Posterior cingulate gyrus (tissue), 11 donors: ENCODE data around the gene LIN9.
"Not testable (repeated sequence)": the region's sequence is repeated elsewhere in the genome, so short reads cannot be mapped to it uniquely, and the experiment has no call there.

Experiments used
- DNase-seq, 10 donors: peaks; one replicate each; pipeline versions ENCODE4 v3.0.0 to v3.0.0-alpha.2; 2020 to 2021; ENCODE audit warnings: mixed read lengths in 3 of 10
- intact Hi-C: fragments of 100-400 bp; cut with DNase I; formaldehyde crosslinking; loops from one replicate; pipeline ENCODE4 v1.15.1; 2023

Gene LIN9

DNA sequence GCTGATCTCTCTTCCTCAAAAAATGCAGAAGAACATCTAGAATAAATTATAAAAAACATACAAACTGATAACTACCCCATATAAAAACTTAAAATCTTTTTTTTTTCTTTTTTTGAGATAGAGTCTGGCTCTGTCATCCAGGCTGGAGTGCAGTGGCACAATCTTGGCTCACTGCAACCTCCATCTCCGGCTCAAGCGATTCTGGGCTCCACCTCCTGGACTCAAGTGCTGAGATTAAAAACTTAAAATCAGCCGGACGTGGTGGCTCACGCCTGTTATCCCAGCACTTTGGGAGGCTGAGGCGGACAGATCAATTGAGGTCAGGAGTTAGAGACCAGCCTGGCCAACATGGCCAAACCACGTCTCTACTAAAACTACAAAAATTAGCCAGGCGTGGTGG lies 31.1 kb downstream of the LIN9 start:
- no peak for DNase-seq
- intact Hi-C loops = no loop called here

DNA sequence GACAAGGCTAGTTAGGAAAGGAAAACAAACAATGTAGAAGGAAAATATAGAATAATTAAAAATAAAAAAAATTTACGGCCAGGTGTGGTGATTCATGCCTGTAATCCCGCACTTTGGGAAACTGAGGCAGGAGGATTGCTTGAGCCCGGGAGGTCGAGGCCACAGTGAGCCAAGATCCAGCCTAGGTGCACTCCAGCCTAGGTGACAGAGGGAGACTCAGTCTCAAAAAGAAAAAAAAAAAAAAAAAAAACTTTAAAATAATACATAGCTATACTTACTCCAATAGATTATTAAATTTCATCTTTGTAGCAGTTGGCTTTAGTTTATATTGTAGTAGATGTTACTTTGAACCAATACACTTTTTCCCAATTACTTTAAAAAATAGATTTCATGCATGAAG lies 32.0 kb downstream of the LIN9 start:
- no peak for DNase-seq
- intact Hi-C loops = no loop called here

DNA sequence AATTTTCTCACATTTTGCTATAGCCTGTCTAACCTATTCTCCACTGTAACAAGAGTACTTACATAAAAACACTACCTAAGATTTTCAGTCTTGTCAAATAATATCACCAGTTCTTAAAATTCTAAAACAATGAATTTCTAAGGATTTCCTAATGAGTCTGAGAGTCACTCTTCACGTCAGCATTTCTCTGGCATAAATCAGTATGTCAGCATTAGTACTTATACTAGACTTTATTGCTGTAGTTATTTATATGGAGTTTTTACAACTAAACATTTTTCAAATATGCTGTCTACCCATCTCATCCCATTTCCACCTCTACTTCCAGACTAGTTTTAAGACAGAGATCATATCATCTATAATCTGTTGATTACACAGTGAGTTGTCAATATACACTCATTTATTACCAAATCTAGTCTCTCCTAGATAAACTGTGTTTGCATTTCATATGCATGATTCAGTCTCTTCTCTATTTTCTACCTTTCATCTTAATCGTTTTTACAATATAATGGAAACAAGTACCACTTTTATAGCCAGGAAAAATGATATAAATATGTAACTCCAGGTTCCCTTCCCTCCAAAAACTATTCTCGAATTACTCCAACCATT lies 32.8 kb downstream of the LIN9 start:
- no peak for DNase-seq

DNA sequence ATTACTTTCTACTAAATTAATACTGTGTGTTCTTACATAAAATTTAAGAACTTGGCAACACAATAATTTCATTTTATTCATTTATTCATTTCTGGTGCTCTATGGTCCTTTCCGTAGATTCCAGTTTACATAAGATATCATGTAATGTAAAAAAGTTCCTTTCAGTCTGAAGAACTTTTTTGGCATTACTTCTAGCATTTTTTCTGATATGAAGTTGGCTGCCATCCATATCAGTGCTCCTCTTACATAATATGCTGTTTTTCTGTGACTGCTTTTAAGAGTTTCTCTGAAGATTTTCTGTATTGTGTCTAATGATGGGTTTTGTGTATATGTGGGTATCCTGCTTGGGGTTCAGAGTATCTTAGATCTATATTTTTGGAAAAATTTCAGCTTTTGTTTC lies 34.8 kb downstream of the LIN9 start:
- no peak for DNase-seq
- intact Hi-C loops = no loop called here

More for the DNA sequence above, 32.8 kb downstream of the LIN9 start:
- intact Hi-C loops = no loop called here

DNA sequence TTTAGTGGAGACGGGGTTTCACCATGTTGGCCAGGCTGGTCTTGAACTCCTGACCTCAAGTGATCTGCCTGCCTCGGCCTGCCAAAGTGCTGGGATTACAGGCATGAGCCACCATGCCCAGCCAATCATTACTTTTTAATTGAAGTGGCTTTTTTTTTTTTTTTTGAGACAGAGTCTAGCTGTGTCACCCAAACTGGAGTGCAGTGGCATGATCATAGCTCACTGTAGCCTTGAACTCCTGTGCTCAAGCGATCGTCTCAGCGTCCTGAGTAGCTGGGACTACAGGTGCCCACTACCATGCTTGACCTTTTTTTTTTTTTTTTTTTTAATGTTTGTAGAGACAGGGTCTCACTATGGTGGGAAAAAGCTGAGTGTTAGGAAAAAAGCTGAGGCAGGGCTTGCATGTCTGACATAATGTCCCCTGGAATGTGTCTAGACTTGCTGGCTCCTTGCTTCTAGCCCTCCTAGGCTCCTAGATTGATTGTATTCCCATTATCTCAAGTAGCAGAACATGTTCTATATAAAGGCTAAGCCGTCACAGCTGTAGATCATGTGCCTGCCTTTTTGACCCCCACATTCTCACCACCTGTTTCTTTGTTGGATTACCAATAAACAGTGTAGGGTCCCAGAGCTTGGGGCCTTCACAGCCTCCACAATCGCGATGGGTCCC lies 36.6 kb downstream of the LIN9 start:
- intact Hi-C loops = not testable (repeated sequence)

DNA sequence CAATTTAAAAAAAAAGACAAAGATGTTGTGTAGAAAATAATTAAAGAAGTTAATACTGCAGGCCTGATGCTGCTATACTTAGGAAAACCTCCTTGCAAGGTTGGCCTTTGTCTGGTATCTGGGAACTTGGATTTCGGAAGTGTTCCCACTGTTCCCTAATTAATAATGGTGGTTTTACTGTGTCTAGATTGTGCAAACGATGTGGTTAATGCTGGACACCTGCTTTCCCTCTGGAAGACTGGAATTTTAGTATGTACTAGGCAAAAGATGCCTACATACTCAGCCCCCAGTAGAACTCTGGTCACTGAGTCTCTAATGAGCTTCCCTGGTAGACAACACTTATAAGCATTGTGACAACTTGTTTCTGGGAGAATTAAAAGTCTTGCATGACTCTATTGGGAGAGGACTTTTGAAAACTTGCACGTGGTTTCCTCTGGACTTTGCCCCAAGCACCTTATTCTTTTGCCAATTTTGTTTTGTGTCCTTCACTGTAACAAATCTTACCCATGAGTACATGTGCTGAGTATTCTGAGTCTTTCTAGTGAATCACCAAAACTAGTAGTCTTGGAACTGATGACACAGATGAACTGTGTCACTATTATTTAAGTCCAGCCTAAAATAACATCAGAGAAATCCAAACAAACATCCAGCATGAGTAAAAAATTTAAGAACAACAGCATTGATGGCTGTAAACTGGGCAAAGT lies 40.4 kb downstream of the LIN9 start:
- no peak for DNase-seq
- intact Hi-C loops = no loop called here

More for the DNA sequence above, 36.6 kb downstream of the LIN9 start:
- DNase-seq = not testable (repeated sequence)

DNA sequence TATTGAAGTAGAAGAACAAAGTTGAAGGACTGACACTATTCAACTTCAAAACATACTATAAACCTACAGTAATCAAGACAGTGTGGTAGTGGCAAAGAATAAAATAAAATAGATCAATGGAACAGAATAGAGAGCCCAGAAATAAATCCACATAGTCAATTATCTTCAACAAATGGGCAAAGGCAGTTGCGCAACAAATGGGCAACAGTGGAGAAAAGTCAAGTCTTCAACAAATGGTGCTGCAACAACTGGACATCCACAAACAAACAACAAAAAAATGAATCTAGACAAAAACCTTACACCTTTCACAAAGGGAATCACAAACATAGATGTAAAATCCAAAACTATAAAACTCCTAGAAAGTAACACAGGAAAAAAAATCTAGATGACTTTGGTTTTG lies 47.1 kb downstream of the LIN9 start:
- intact Hi-C loops = no loop called here
- no peak for DNase-seq

DNA sequence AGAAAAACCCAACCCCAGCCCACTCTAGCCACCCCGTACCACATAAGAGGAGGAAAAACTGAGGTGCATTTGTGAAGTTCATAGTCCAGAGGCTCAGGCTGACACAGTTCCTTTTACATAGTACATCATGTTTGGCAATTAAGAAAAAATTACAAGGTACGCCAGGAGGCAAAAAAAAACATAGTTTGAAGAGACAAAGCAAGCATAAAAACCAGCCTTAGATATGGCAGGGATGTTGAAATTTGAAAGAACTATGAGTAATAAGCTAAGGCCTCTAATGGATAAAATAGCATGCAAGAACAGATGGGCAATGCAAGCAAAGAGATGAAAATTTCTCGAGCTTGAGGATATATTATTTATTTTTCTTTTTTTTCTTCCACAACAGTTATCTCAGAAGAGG lies 53.6 kb downstream of the LIN9 start:
- DNase-seq = no peak
- intact Hi-C loops = no loop called here

DNA sequence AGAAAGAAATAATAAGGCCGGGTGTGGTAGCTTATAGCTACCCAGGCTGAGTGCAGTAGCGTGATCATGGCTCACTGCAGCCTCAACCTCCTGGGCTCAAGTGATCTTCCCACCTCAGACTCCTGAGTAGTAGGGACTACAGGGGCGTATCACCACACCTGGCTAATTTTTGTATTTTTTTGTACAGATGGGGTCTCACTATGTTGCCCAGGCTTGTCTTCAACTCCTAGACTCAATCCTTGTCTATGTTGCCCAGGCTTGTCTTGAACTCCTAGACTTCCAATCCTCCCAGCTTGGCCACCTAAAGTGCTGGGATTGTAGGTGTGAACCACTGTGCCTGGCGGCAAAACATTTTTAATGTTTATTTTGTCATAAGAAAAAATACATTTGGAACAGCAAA lies 55.0 kb downstream of the LIN9 start:
- no peak for DNase-seq
- intact Hi-C loops = no loop called here

DNA sequence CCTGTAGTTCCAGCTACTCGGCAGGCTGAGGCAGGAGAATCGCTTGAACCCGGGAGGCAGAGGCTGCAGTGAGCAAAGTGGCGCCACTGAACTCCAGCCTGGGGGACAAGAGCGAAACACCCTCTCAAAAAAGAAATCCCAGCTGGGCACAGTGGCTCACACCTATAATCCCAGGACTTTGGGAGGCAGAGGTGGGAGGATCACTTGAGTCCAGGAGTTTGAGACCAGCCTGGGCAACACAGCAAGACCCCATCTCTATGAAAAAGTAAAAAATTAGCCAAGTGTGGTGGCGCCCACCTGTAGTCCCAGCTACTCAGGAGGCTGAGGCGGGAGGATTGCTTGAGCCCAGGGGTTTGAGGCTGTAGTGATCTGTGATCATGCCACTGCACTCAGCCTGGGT lies 56.1 kb downstream of the LIN9 start:
- intact Hi-C loops = not testable (repeated sequence)

DNA sequence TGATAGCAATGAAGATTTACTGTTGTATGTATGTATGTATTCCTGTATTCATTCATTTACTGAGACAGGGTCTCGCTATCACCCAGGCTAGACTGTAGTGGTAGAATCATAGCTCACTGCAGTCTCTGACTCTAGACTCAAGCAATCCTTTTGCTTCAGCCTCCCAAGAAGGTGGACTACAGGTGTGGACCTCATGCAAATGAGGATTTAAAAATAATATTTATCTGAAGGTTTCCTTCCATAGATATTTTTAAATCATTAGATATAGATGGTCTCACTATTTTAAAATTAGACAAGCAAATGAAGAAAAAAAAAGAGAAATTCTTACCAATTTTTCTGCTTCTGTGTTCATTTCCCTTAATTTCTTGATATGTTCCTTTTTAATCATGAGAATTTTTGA lies 58.5 kb downstream of the LIN9 start:
- intact Hi-C loops = no loop called here
- DNase-seq = no peak

More for the DNA sequence above, 56.1 kb downstream of the LIN9 start:
- not testable (repeated sequence) for DNase-seq

DNA sequence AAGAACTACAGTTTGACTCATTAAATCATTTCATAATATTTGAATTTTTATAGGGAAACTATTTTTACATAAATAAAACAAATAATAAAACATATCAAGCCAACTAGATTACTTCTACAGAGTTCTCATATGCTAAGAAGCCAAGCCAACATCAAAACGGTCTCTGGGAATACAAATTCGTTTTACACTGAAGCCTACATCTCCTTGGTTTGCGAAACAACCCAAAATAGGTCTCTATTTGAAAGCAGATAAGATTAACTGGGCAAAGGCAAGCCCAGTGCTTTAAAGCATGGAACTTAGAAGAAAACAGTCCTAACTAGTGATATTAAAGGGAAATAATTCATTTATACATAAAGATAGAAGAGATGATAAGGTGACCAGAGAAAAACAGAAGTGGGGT lies 60.2 kb downstream of the LIN9 start:
- DNase-seq = no peak
- intact Hi-C loops = no loop called here

DNA sequence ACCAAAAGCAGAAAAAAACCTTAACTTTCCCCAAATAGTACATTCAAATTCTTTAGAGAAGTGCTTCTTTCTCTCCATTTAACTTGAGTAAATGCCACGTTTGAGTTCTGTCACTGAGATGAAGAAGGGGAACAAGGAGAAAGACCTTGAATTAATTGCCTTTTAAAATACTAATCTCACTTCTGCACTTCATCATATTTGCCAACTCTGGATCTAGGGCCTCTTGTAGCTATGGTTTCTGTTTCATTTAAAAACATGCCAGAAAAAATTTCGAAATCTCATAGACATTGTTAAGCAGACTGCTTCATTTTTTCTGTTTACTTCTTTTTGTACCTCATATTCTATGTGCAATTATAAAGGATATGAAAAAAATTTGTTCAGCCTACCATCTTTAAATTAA lies 60.9 kb downstream of the LIN9 start:
- intact Hi-C loops = no loop called here

DNA sequence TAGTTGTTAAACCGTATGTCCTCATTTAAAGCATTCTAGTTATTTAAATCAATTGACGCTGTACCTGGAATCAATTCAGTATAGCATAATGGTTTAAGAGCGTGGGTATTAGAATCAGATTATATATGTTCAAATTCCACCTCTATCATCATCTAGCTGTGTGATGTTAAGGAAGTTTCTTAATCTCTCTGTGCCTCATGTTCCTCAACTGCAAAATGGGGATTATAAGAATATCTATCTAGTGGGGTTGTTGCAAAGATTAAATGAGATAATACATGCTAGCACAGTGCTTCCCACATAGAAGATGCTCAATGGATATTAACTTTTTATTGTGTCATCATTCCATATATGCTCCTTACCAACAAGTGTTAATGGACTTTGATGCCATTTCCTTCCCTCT lies 69.5 kb downstream of the LIN9 start:
- DNase-seq = no peak
- intact Hi-C loops = no loop called here

More for the DNA sequence above, 60.9 kb downstream of the LIN9 start:
- no peak for DNase-seq

DNA sequence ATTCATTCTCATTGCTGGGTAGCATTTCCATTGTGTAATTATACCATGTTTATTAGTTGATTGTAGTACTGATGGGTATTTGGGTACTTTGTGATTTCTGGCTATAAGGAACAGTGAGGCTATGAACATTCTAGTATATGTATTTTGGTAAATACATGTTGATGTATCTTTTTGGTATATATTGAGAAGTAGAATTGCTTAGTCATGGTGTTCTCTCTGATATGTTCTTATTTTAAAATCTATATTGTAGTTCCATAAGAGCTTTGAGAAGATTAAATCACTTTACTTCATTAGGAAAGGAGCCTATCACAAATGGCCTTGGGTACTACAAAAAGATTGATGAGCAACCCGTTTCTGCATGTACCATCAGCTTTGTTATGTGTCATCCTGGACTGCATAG lies 72.1 kb downstream of the LIN9 start:
- no peak for DNase-seq
- intact Hi-C loops = no loop called here

DNA sequence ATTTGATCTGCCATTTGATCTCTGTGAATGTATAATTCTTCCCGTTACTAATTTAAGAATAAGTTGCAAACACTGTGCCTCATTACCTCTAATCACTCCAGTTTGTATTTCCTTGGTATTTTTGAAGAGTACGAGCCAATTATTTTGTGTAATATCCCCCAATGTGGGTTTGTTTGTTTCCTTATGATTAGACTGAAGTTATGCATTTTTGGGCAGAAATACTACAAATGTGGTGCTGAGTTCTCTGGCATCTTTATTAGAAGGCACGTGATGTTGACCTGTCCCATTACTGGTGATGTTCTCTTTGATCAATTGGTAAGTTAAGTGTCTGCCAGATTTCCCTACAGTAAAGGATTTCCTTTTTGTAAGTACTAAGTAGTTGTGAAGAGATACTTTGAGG lies 75.2 kb downstream of the LIN9 start:
- intact Hi-C loops = no loop called here
- no peak for DNase-seq

DNA sequence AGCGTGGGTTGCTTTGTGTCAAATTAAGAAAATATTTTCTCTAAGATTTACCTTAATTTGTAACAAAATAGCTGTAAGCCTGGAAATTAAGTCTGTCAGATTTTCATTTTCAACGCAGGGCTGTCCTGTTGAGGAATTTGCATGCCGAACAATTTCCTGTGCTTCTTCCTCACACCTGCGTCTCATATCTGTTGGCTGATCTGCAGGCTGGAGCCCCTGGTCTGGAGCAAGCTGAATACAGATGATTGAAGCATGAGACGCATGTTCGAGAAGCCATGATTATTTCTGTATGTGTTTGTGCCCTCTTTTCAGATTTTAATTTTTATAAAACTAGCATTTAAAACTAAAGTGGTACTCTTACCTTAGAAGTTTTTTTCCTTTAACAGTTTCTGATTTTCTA lies 75.7 kb downstream of the LIN9 start:
- no peak for DNase-seq

DNA sequence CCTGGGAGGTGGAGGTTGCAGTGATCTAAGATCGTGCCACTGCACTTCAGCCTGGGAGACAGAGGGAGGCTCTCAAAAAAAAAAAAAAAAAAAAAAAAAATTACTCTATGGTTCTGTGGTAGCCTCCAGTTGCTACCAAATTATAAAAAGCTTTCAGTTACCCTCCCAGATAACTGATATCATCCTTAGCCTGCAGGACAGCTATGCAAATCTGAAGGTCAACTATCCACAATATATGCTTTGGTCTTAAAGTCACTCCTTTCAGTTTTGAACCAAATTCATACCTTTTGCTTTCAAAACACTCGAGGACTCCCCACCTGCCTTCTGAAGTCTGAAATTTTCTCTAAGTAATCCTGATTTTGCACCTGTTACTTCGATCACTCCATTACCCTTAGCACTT lies 82.4 kb downstream of the LIN9 start:
- DNase-seq = no peak
- intact Hi-C loops = no loop called here

More for the DNA sequence above, 75.7 kb downstream of the LIN9 start:
- intact Hi-C loops = no loop called here

DNA sequence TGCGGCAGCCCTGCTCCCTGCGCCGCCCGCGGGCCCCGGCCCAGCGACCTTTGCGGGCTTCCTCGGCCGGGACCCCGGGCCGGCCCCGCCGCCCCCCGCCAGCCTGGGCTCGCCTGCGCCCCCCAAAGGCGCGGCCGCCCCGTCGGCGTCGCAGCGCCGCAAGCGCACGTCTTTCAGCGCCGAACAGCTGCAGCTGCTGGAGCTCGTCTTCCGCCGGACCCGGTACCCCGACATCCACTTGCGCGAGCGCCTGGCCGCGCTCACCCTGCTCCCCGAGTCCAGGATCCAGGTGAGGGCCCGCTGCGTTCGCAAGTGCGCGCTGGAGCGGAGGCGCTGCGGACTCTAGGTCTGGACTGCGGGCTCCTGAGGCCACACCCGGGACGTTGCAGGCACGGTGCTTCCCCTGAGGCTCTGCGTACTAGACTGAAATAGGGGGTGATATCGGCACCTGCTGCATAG lies 85.1 kb downstream of the LIN9 start:
- intact Hi-C loops = loop anchor here (2.0 kb wide), 1 partner anchor 67 kb away; no protein-coding TSS in a partner anchor
- no peak for DNase-seq

DNA sequence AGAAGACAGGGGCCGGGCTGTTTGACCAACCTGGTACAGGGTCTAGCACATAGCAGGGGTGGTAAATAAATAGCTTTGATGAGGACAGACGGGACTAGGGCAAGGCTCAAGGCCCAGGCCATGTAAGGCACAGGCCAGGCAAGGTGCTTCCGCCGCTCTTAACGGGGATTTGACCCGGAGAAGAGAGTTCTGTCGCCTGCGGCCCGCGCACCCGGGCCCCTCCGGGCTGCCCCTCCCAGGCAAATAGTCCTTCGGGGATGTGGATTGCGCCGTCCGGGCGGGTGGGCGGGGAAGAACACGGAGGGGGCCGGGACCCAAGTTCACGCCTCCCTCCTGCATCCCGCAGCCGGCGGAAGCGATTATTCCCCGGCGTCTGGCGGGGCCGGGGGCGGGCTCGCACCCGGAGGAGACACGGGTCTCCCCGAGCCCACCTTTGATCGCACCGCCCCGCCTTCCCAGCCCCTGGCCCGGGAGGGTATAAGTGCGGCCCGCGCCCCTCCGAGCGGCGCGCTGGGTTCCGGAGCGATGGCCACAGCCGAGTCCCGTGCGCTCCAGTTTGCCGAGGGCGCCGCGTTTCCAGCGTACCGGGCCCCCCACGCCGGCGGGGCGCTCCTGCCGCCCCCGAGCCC lies 85.7 kb downstream of the LIN9 start, which contains the start of gene MIXL1:
Gene MIXL1, plus strand, starts transcription at position 508 of the 629 bp plus-strand sequence. Its CDS starts 18 bp downstream, at position 526.
- intact Hi-C loops = loop anchor here (2.0 kb wide), 1 partner anchor 68 kb away; no protein-coding TSS in a partner anchor
- no peak for DNase-seq

DNA sequence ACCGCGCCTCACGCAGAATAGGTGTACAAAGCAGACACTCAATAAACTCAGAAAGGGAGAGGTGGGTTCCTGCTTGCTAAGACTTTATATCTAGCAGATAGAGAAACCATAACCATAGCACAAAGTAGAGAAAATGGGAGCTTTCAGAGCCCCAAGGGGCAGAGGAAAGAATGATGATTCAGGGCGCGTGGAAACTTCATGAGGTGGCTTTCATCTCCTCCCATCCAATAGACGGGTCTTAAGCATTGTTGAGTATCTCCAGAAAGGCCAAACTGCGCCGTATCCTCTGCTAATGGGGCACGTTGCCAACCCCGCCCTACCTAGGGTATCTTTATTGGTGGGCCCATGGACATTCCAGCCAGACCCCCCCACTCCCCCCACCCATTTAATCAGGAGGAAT lies 86.3 kb downstream of the LIN9 start:
- intact Hi-C loops = loop anchor here (2.0 kb wide), 1 partner anchor 68 kb away; no protein-coding TSS in a partner anchor

More for the DNA sequence above, 86.3 kb downstream of the LIN9 start:
- DNase-seq = no peak
